Stimulated activated CD8-positive, alpha-beta memory T cell treated with anti-CD3 and anti-CD28 coated beads, Interleukin-15, amount 100 ng/mL, for 48 hours (primary cell): ENCODE data around the gene FAM237B.
"Not testable (repeated sequence)": the region's sequence is repeated elsewhere in the genome, so short reads cannot be mapped to it uniquely, and the experiment has no call there.

Experiments
- DNase-seq, 2 donors: peaks; one replicate each; pipeline ENCODE4 v3.0.0-alpha.2; 2020; ENCODE audit warnings: low read depth in 2 of 2

Gene FAM237B

GRCh38 chr7:90320801-90321494 is at the start of gene FAM237B:
TSS of gene FAM237B (minus strand) at chr7:90321304. CDS start at chr7:90319748, 1,556 bp downstream.
- DNase-seq, result no peak

- no peak for DNase-seq
These were observed 30.9 kb upstream of the FAM237B start for GRCh38 chr7:90351987-90352386.

GRCh38 chr7:90350032-90350431 is 28.9 kb upstream of the FAM237B start:
- DNase-seq, result not testable (repeated sequence)

GRCh38 chr7:90349305-90349704 is 28.2 kb upstream of the FAM237B start:
- no peak for DNase-seq

GRCh38 chr7:90347759-90348158 is 26.7 kb upstream of the FAM237B start:
- DNase-seq, result no peak

GRCh38 chr7:90346336-90347125 is 25.4 kb upstream of the FAM237B start, which contains the start of gene GTPBP10:
TSS of gene GTPBP10 (plus strand) at chr7:90346716. CDS start at chr7:90346742, 26 bp downstream.
- peak; percentile 86 to 91 for DNase-seq

- DNase-seq, result no peak
These were observed 24.7 kb upstream of the FAM237B start for GRCh38 chr7:90345595-90346335.

- no peak for DNase-seq
These were observed 23.9 kb upstream of the FAM237B start for GRCh38 chr7:90345016-90345415.

- DNase-seq, result no peak
These were observed 16.0 kb upstream of the FAM237B start for GRCh38 chr7:90337106-90337505.

- DNase-seq, result not testable (repeated sequence)
These were observed 13.8 kb upstream of the FAM237B start for GRCh38 chr7:90334926-90335325.

GRCh38 chr7:90334193-90334843 is 13.2 kb upstream of the FAM237B start:
- no peak for DNase-seq

- DNase-seq, result no peak
These were observed 5.4 kb upstream of the FAM237B start for GRCh38 chr7:90326500-90326899.

- no peak for DNase-seq
These were observed 1.7 kb upstream of the FAM237B start for GRCh38 chr7:90322837-90323236.

GRCh38 chr7:90320418-90320800 is 695 bp downstream of the FAM237B start:
- no peak for DNase-seq

GRCh38 chr7:90320014-90320413 is 1.1 kb downstream of the FAM237B start:
- DNase-seq, result no peak

- no peak for DNase-seq
These were observed 7.2 kb downstream of the FAM237B start for GRCh38 chr7:90313907-90314306.

- DNase-seq, result no peak
These were observed 8.4 kb downstream of the FAM237B start for GRCh38 chr7:90312745-90313144.

- DNase-seq, result no peak
These were observed 9.9 kb downstream of the FAM237B start for GRCh38 chr7:90311175-90311574.

GRCh38 chr7:90309872-90310271 is 11.2 kb downstream of the FAM237B start:
- DNase-seq, result no peak

- no peak for DNase-seq
These were observed 17.9 kb downstream of the FAM237B start for GRCh38 chr7:90303241-90303640.

GRCh38 chr7:90298145-90299038 is 22.7 kb downstream of the FAM237B start:
- no peak for DNase-seq
